Uterus (tissue), 2 donors: ENCODE measurements around the gene PEA15.

Experiments
- POLR2A ChIP-seq, 2 donors: fragments of 450-650 bp; IDR thresholded peaks; one replicate each; pipeline ENCODE4 v1.6.1; 2016; ENCODE audit warnings: antibody characterized with exemption in 2 of 2, mild to moderate bottlenecking in 1 of 2, moderate library complexity in 1 of 2
- TF ChIP-seq, protein P1 (sequence below), 4 experiments: fragments of 200-600 bp in 2 of 4; fragments of 450-650 bp in 2 of 4; sonication (generic) in 2 of 4; IDR thresholded peaks; one replicate each; pipeline ENCODE4 v1.5.1; 2016 to 2019; ENCODE audit warnings: antibody characterized with exemption in 4 of 4, mild to moderate bottlenecking in 2 of 4, moderate library complexity in 1 of 4

DNA sequence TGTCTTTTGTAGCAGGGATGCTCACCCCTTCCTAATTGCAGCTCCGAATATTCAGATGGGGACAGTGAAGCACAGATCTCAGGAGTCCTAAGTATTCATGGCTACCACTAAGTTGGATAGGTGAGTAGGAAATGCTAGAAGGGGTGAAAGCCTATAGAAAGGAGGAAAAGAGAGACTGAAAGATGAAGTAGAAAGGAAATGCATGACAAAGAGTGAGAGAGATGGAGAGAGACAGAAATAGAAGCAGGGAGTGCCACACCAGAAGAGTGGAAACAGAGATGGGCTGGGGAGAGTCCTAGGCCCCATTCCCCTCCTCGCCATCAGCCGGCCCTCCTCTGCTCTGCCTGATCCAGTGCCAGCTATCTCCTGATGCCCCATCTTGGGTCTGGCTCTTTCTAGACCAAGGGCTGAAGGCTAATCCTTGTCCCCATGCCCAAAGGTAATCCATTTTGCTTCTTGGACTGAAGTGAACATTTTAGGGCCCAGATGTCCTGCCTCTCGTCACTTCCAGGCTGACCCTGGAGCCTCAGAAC is 2.0 kb downstream of the PEA15 start:
- TF ChIP-seq, protein P1, sequence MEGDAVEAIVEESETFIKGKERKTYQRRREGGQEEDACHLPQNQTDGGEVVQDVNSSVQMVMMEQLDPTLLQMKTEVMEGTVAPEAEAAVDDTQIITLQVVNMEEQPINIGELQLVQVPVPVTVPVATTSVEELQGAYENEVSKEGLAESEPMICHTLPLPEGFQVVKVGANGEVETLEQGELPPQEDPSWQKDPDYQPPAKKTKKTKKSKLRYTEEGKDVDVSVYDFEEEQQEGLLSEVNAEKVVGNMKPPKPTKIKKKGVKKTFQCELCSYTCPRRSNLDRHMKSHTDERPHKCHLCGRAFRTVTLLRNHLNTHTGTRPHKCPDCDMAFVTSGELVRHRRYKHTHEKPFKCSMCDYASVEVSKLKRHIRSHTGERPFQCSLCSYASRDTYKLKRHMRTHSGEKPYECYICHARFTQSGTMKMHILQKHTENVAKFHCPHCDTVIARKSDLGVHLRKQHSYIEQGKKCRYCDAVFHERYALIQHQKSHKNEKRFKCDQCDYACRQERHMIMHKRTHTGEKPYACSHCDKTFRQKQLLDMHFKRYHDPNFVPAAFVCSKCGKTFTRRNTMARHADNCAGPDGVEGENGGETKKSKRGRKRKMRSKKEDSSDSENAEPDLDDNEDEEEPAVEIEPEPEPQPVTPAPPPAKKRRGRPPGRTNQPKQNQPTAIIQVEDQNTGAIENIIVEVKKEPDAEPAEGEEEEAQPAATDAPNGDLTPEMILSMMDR (IDR thresholded peaks at IDR 0.05) = no peak
- no peak for TF ChIP-seq POLR2A (IDR thresholded peaks at IDR 0.05)
